H9 (cell line): ENCODE results near the gene KCNMA1. TPM values are rescaled to one million over a fixed set of nuclear protein-coding genes. Genes with fewer than 3 reads are reported as not detected.

ENCODE experiments used
- DNase-seq: peaks from one replicate; pipeline ENCODE4 v3.0.0-alpha.2; 2017
- H2AFZ ChIP-seq: one replicate; pipeline ENCODE4 v1.6.1; 2013; ENCODE audit warnings: mild to moderate bottlenecking, low read length, control low read depth, moderate library complexity
- H2AK5ac ChIP-seq: 2 replicates; pipeline ENCODE4 v1.6.1; 2013; ENCODE audit warnings: low read length, control low read depth, mixed read lengths; ENCODE audit not compliant: insufficient read length
- H2BK120ac ChIP-seq: one replicate; pipeline ENCODE4 v1.6.1; 2013; ENCODE audit warnings: low read depth, mild to moderate bottlenecking, low read length, control low read depth, inconsistent platforms; ENCODE audit not compliant: poor library complexity, severe bottlenecking
- H2BK12ac ChIP-seq: 2 replicates; pipeline ENCODE4 v1.6.1; 2013; ENCODE audit warnings: low read length, control low read depth, mixed read lengths, low read depth; ENCODE audit not compliant: insufficient read length
- H2BK15ac ChIP-seq: 2 replicates; pipeline ENCODE4 v1.6.1; 2013; ENCODE audit warnings: low read depth, low read length, control low read depth
- H2BK20ac ChIP-seq: one replicate; pipeline ENCODE4 v1.6.1; 2013; ENCODE audit warnings: low read depth, mild to moderate bottlenecking, low read length, control low read depth, inconsistent platforms; ENCODE audit not compliant: poor library complexity, severe bottlenecking
- H2BK5ac ChIP-seq: 2 replicates; pipeline ENCODE4 v1.6.1; 2013; ENCODE audit warnings: low read length, control low read depth, mixed read lengths; ENCODE audit not compliant: insufficient read length
- H3K14ac ChIP-seq: 2 replicates; pipeline ENCODE4 v1.6.1; 2013; ENCODE audit warnings: low read length, control low read depth; ENCODE audit not compliant: insufficient read depth
- H3K18ac ChIP-seq: 2 replicates; pipeline ENCODE4 v1.6.1; 2013; ENCODE audit warnings: low read depth, mild to moderate bottlenecking, mixed read lengths, low read length, control low read depth; ENCODE audit not compliant: insufficient read length
- H3K23ac ChIP-seq: 2 replicates; pipeline ENCODE4 v1.6.1; 2013; ENCODE audit warnings: low read length, control low read depth, mixed read lengths, low read depth; ENCODE audit not compliant: insufficient read length
- H3K23me2 ChIP-seq: 2 replicates; pipeline ENCODE4 v1.6.1; 2013; ENCODE audit warnings: low read depth, mild to moderate bottlenecking, mixed read lengths, low read length, control low read depth; ENCODE audit not compliant: insufficient read length, poor library complexity, severe bottlenecking
- H3K27ac ChIP-seq: 2 replicates; pipeline ENCODE4 v1.5.1; 2013; ENCODE audit warnings: low read length, control low read depth, mixed read lengths, low read depth; ENCODE audit not compliant: insufficient read length
- H3K27me3 ChIP-seq: 2 replicates; pipeline ENCODE4 v1.6.1; 2013; ENCODE audit warnings: low read length, control low read depth, inconsistent platforms; ENCODE audit not compliant: insufficient read depth
- H3K4ac ChIP-seq: 2 replicates; pipeline ENCODE4 v1.6.1; 2013; ENCODE audit warnings: low read depth, mild to moderate bottlenecking, control low read depth, inconsistent platforms, low read length, moderate library complexity
- H3K4me1 ChIP-seq: 2 replicates; pipeline ENCODE4 v1.6.1; 2013; ENCODE audit warnings: low read length, control low read depth, inconsistent platforms; ENCODE audit not compliant: insufficient read depth
- H3K4me2 ChIP-seq: 2 replicates; pipeline ENCODE4 v1.6.1; 2013; ENCODE audit warnings: low read length, control low read depth, mixed read lengths; ENCODE audit not compliant: insufficient read length, insufficient read depth
- H3K56ac ChIP-seq: 2 replicates; pipeline ENCODE4 v1.6.1; 2013; ENCODE audit warnings: low read depth, mild to moderate bottlenecking, mixed read lengths, low read length, control low read depth; ENCODE audit not compliant: insufficient read length
- H3K79me1 ChIP-seq: 2 replicates; pipeline ENCODE4 v1.6.1; 2013; ENCODE audit warnings: low read depth, mild to moderate bottlenecking, moderate library complexity, low read length, control low read depth, inconsistent platforms; ENCODE audit not compliant: insufficient read depth, poor library complexity, severe bottlenecking
- H3K79me2 ChIP-seq: 2 replicates; pipeline ENCODE4 v1.6.1; 2013; ENCODE audit warnings: low read length, control low read depth, inconsistent platforms; ENCODE audit not compliant: insufficient read depth
- H3K9ac ChIP-seq: 2 replicates; pipeline ENCODE4 v1.6.1; 2013; ENCODE audit warnings: low read length, control low read depth, mixed read lengths; ENCODE audit not compliant: insufficient read length; ENCODE audit errors: extremely low read depth
- H3K9me3 ChIP-seq: one replicate; pipeline ENCODE4 v1.6.1; 2013; ENCODE audit warnings: low read depth, low read length, inconsistent platforms; ENCODE audit not compliant: control insufficient read depth
- H3T11ph ChIP-seq: one replicate; pipeline ENCODE4 v1.6.1; 2013; ENCODE audit warnings: mild to moderate bottlenecking, low read length, control low read depth, inconsistent platforms
- H4K20me1 ChIP-seq: one replicate; pipeline ENCODE4 v1.6.1; 2013; ENCODE audit not compliant: control insufficient read depth, insufficient read length, insufficient read depth
- H4K5ac ChIP-seq: 2 replicates; pipeline ENCODE4 v1.6.1; 2013; ENCODE audit warnings: low read depth, mild to moderate bottlenecking, mixed read lengths, low read length, control low read depth; ENCODE audit not compliant: insufficient read length
- H4K8ac ChIP-seq: replicated peaks from 2 replicates; pipeline ENCODE4 v1.6.1; 2013; ENCODE audit warnings: low read length, control low read depth, mixed read lengths, low read depth; ENCODE audit not compliant: insufficient read length
- H4K91ac ChIP-seq: 2 replicates; pipeline ENCODE4 v1.6.1; 2013; ENCODE audit warnings: low read depth, mild to moderate bottlenecking, moderate library complexity, mixed read lengths, low read length, control low read depth; ENCODE audit not compliant: insufficient read length
- H3K27ac Mint-ChIP-seq, 3 experiments: 2 replicates in 2 of 3; 3 replicates in 1 of 3; pipeline ENCODE4 v1.8.0; 2020 to 2021; ENCODE audit warnings: mixed read lengths in 3 of 3, mild to moderate bottlenecking in 1 of 3, moderate library complexity in 1 of 3
- H3K27me3 Mint-ChIP-seq: 2 replicates; pipeline ENCODE4 v1.8.0; 2021; ENCODE audit warnings: low read depth, mild to moderate bottlenecking, moderate library complexity, mixed read lengths
- H3K36me3 Mint-ChIP-seq, 3 experiments: 2 replicates in 2 of 3; 3 replicates in 1 of 3; pipeline ENCODE4 v1.8.0; 2020 to 2021; ENCODE audit warnings: low read depth in 3 of 3, mixed read lengths in 3 of 3; ENCODE audit not compliant: insufficient read depth in 1 of 3
- H3K4me1 Mint-ChIP-seq, 2 experiments: 2 replicates each; pipeline ENCODE4 v1.8.0; 2020; ENCODE audit warnings: mixed read lengths in 2 of 2
- H3K4me3 Mint-ChIP-seq, 2 experiments: 2 replicates in 1 of 2; 3 replicates in 1 of 2; pipeline ENCODE4 v1.8.0; 2020 to 2021; ENCODE audit warnings: mild to moderate bottlenecking in 2 of 2, mixed read lengths in 2 of 2, moderate library complexity in 1 of 2
- H3K9me3 Mint-ChIP-seq, 2 experiments: 2 replicates in 1 of 2; 3 replicates in 1 of 2; pipeline ENCODE4 v1.8.0; 2020; ENCODE audit warnings: mild to moderate bottlenecking in 2 of 2, mixed read lengths in 2 of 2, moderate library complexity in 1 of 2
- CTCF ChIP-seq: fragments of 200-600 bp; sonication (generic); conservative IDR thresholded peaks from 3 replicates; pipeline ENCODE4 v1.8.0; 2021; ENCODE audit warnings: antibody characterized with exemption, mild to moderate bottlenecking
- WGBS: extraction: QIAGEN DNeasy Blood & Tissue Kit; methylation state at CpG from one replicate; pipeline ENCODE4 v1.1.7; 2013; ENCODE audit warnings: missing lambda C conversion rate, low lambda C conversion rate, mixed read lengths; ENCODE audit not compliant: insufficient read length; ENCODE audit errors: extremely low coverage; 5-methylcytosine and 5-hydroxymethylcytosine counted together
- total RNA-seq: library from RNA; stranded (reverse); gene quantifications from 2 replicates; pipeline ENCODE4 v1.2.1, GENCODE V29; 2021

Gene KCNMA1
- total RNA-seq, 1 experiment from 2014 or later = 2.0 TPM

- no peak overlapping the region for H3K23ac ChIP-seq
Measured at GRCh38 chr10:77474386-77474785, 163.2 kb downstream of the KCNMA1 start.

More at GRCh38 chr10:77474386-77474785, 163.2 kb downstream of the KCNMA1 start:
- H4K91ac ChIP-seq = no peak overlapping the region
- no peak overlapping the region for H2AFZ ChIP-seq
- H3K56ac ChIP-seq = no peak overlapping the region
- no peak overlapping the region for H4K5ac ChIP-seq
- H3K9me3 ChIP-seq = no peaks in the 10 kb centered on the region
- no peaks in the 10 kb centered on the region for H4K20me1 ChIP-seq
- H2BK5ac ChIP-seq = no peak overlapping the region
- no peak overlapping the region for H3T11ph ChIP-seq
- H3K4me3 Mint-ChIP-seq = no peak overlapping the region
- H3K18ac ChIP-seq = no peak overlapping the region
- no peak overlapping the region for H2AK5ac ChIP-seq
- no peak overlapping the region for H3K4me2 ChIP-seq
- no peaks in the 10 kb centered on the region for H3K27me3 ChIP-seq
- no peak overlapping the region for H2BK120ac ChIP-seq
- no peaks in the 10 kb centered on the region; the same call in 1 of the 2 replicates for H3K27me3 Mint-ChIP-seq
- H3K4me1 Mint-ChIP-seq = peaks cover 3 to 4% of the 10 kb centered on the region in 2 experiments; a peak in 3 of 4 replicates
- H3K36me3 Mint-ChIP-seq = no peaks in the 10 kb centered on the region
- H2BK15ac ChIP-seq = no peak overlapping the region
- no peak overlapping the region for H4K8ac ChIP-seq
- H3K9me3 Mint-ChIP-seq = no peaks in the 10 kb centered on the region
- WGBS = no CpG with 5 or more reads among the region's 7 CpGs
- no peak for TF ChIP-seq CTCF
- no peaks in the 10 kb centered on the region for H3K79me2 ChIP-seq
- no peak overlapping the region for H2BK20ac ChIP-seq
- no peaks in the 10 kb centered on the region for H3K23me2 ChIP-seq
- H3K27ac ChIP-seq = no peak overlapping the region
- H3K4ac ChIP-seq = no peak overlapping the region
- H3K79me1 ChIP-seq = no peaks in the 10 kb centered on the region
- H2BK12ac ChIP-seq = no peak overlapping the region
- H3K4me1 ChIP-seq = no peaks in the 10 kb centered on the region
- DNase-seq = no peak
- H3K27ac Mint-ChIP-seq = no peak overlapping the region
- H3K9ac ChIP-seq = no peak overlapping the region
- no peak overlapping the region for H3K14ac ChIP-seq
